PC-3 (cell line): ENCODE data around the gene TAS1R2.

Experiments used
- CTCF ChIP-seq: fragments of 300-600 bp; sonication (generic); conservative IDR thresholded peaks from 2 replicates; pipeline ENCODE4 v1.5.1; 2017; ENCODE audit warnings: antibody characterized with exemption, low read depth, mild to moderate bottlenecking, low read length
- EZH2phosphoT487 ChIP-seq: fragments of 300-600 bp; sonication (generic); IDR thresholded peaks from 2 replicates; pipeline ENCODE4 v1.6.1; 2018; ENCODE audit warnings: mild to moderate bottlenecking, antibody characterized with exemption, low read length, borderline replicate concordance

GRCh38 chr1:18876210-18876609 lies 16.8 kb upstream of the TAS1R2 start:
- no peak for TF ChIP-seq CTCF
- TF ChIP-seq EZH2phosphoT487: no peak
